ENCODE data around the gene XCL1.
"Not testable (repeated sequence)": the region's sequence is repeated elsewhere in the genome, so short reads cannot be mapped to it uniquely, and the experiment has no call there.

Gene XCL1

DNA sequence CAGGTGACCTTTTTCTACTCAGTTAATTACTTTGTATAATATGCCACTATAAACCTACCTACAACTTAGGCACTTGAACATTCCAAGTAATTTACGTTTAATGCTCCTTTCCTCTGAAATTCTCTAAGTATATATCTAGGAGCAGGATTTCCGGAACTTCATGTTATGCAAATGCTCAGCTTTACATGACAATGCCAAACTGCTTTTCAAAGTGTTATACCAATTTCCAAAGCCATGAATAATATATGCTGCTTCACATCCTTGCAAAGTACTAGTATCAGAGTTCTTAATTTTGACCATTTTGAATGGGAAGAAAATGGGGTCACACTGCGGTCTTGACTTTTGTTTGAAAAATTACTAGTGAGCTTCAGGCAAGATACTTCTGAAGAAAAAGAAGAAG is 5.8 kb upstream of the XCL1 start:
- TF ChIP-seq, protein P1, sequence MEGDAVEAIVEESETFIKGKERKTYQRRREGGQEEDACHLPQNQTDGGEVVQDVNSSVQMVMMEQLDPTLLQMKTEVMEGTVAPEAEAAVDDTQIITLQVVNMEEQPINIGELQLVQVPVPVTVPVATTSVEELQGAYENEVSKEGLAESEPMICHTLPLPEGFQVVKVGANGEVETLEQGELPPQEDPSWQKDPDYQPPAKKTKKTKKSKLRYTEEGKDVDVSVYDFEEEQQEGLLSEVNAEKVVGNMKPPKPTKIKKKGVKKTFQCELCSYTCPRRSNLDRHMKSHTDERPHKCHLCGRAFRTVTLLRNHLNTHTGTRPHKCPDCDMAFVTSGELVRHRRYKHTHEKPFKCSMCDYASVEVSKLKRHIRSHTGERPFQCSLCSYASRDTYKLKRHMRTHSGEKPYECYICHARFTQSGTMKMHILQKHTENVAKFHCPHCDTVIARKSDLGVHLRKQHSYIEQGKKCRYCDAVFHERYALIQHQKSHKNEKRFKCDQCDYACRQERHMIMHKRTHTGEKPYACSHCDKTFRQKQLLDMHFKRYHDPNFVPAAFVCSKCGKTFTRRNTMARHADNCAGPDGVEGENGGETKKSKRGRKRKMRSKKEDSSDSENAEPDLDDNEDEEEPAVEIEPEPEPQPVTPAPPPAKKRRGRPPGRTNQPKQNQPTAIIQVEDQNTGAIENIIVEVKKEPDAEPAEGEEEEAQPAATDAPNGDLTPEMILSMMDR (IDR thresholded peaks at IDR 0.05; ENCODE audit: insufficient read depth, low read depth, low read length, missing control alignments), result no peak
- DNase-seq (ENCODE audit: low read depth), result no peak

DNA sequence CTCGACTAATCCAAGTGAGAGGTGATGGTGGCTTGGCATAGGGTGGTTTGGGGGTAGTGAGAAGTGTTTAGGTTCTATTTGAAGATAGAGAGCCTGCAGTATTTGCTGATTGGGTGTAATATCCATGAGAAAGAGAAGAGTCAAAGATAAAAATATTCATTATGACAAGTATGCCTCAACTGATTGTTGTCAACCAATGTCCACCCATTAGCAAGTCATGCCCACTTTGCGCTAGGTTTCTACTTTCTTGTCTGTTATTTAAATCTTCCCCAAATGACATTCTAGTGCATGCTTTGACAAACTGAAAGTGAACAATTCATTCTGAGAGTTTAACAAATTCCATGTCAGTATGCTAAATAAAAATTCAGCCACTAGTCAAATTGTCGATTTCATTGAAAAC is 3.8 kb upstream of the XCL1 start:
- TF ChIP-seq, protein P1 (IDR thresholded peaks at IDR 0.05; ENCODE audit: insufficient read depth, low read depth, low read length, missing control alignments), result no peak
- DNase-seq (ENCODE audit: low read depth), result no peak
- no peak overlapping the region for H3K4me3 ChIP-seq (ENCODE audit: low read length)

More for the DNA sequence above, 5.8 kb upstream of the XCL1 start:
- no peak overlapping the region for H3K4me3 ChIP-seq (ENCODE audit: low read length)

DNA sequence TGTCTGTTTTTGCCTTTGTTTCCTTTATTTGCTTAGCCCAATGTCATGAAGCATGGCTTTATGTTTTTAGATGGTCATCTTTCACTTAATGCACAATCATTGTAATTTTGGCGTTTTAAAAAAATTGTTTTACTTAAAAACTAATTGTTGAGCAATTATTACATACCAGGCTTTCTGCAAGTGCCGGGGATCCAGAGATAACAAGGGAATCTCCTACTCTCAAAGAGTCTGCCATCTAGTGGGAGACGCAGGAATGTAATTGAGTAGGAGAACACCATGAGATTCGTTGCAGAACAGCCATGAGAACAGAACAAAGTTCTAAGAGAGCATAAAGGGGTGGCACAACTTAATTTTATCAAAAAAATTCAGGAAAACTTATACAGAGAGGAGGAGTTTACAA is 2.2 kb upstream of the XCL1 start:
- TF ChIP-seq, protein P1 (IDR thresholded peaks at IDR 0.05; ENCODE audit: insufficient read depth, low read depth, low read length, missing control alignments), result peak; percentile 13
- DNase-seq (ENCODE audit: low read depth), result peak; percentile 24

DNA sequence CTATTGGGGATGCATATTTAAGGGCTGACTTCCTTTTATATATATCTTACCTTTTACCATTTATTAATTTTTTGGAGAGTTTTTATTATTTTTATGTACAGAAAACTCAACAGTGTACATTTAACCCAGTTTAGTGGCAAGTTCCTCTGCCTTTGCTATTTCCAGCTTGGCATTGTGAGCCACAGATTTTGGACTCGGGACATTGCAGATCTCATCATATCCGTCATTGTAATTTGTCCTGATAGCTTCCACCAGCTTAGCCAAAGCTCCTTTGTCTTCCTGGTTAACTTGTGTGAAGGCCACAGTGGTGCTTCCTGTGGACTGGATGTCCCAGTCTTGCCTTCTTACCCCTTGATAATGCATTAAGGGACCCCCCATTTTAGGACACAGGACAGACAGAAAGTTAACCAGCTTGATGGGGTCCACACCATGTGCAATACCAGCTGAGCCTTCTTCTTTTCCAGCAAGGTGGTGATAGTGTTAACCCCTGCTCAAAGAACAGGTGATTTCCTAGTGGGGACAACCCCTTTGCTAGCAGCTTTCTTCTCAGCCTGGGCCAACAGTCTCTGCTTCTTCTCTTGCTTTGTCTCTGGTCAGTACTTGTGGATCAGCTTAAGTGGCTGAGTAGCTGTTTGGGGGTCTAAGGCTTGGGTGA is 2.3 kb downstream of the XCL1 start:
- H3K4me3 ChIP-seq (ENCODE audit: low read length); DNase-seq (ENCODE audit: low read depth): not testable (repeated sequence)

More for the DNA sequence above, 2.2 kb upstream of the XCL1 start:
- not testable (repeated sequence) for H3K4me3 ChIP-seq (ENCODE audit: low read length)

DNA sequence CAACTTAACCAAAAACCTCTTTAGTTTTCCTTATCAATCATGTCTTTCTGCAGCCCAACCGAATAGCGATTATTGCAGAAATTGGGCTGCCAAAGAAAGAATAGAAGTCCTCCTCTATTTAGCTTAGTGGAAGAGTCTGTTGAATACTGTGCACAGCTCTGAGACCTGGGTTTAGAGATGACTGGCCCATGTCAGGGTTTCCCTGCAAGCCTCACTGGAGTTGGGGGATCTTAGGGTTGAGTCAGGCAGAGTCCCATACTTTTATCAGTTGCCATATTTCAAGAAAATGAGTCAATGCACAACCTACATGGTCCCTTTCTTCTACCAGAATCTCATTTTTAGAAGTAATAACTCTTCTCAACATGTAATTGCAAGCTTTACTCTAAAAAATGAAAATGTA is 3.9 kb downstream of the XCL1 start:
- DNase-seq (ENCODE audit: low read depth); H3K4me3 ChIP-seq (ENCODE audit: low read length): not testable (repeated sequence)

DNA sequence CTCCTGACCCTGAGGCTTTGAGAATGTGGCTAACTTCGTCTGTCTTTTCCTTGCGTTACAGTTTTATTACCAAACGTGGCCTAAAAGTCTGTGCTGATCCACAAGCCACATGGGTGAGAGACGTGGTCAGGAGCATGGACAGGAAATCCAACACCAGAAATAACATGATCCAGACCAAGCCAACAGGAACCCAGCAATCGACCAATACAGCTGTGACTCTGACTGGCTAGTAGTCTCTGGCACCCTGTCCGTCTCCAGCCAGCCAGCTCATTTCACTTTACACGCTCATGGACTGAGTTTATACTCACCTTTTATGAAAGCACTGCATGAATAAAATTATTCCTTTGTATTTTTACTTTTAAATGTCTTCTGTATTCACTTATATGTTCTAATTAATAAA is 4.6 kb downstream of the XCL1 start:
- DNase-seq (ENCODE audit: low read depth); H3K4me3 ChIP-seq (ENCODE audit: low read length): not testable (repeated sequence)

DNA sequence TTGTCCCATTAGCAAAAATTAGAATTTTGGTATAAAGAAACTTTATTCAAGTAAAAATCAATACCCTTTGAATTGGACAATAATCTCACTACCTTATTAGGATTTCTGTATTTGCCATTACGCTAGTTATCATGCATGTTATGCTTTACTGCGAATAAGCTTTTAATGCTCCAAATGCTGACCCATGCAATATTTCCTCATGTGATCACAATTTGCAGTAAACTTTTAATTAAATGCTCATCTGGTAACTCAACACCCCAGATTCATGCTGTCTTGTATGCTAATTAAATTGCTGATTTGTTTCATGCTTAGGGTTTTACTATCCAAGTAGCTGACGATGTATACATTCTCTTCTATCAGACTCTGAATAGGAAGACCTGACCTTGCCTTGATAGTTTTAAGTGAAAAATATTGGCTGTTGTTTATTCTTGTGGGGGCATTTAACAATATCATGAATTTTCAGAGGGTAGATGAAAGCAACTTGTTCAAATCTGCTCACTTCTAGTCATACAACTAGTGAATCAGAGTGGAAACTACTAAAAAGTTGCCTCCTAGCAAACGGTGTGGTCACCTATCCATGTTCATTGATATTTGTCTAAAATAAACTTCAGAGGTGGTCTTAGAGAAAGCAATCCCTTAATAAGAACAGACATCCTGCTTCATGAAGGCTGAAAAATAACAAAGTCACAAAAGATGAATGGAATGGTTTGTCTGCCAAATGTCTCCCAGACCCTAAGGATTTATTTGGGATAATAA is 5.6 kb downstream of the XCL1 start:
- no peak overlapping the region for H3K4me3 ChIP-seq (ENCODE audit: low read length)
- no peak for DNase-seq (ENCODE audit: low read depth)
- TF ChIP-seq, protein P1 (IDR thresholded peaks at IDR 0.05; ENCODE audit: insufficient read depth, low read depth, low read length, missing control alignments), result no peak

DNA sequence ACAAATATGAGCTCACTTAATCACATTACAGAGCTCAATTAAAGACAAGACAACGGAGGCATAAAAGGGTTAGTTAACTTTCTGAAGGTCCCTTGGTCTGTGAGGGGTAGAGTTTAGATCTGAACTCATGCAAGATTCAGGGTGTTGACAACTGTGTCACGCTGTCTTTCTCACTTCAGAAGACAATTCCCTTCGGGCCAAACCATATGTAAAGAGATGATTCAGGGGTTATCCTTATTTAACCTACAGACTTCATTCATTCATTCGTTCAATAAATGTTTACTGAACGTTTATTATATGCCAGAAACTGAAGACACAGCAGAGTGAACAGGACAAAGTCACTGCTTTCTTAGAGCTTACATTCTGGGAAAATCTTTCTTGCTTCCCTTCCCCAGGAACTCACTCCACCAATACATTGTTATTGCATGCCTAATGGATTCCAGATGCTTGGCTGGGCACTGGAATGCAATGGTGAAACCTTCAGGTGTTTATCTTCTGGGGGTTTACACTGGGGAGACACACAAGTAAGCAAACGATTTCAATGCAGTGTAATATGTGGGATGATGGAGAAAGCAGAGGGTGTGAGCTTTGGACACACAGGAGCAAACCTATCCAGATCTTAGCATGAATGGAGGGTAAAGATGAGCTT is 6.4 kb downstream of the XCL1 start:
- peak; percentile 19 for DNase-seq (ENCODE audit: low read depth)
- TF ChIP-seq, protein P1 (IDR thresholded peaks at IDR 0.05; ENCODE audit: insufficient read depth, low read depth, low read length, missing control alignments), result no peak
- no peak overlapping the region for H3K4me3 ChIP-seq (ENCODE audit: low read length)

Data from epithelial cell of esophagus (primary cell).